GM12878 (cell line): ENCODE measurements around the gene ANKHD1.

ENCODE experiments used
- ASH2L ChIP-seq: fragments of 300-600, 200-600 bp; sonication (generic); IDR thresholded peaks from 2 replicates; pipeline ENCODE4 v1.6.1; 2017; ENCODE audit warnings: low read depth, mild to moderate bottlenecking, borderline replicate concordance
- BACH1 ChIP-seq: fragments of 450-650 bp; IDR thresholded peaks from 2 replicates; pipeline ENCODE4 v1.6.1; 2017; ENCODE audit warnings: mild to moderate bottlenecking, borderline replicate concordance
- CBX5 ChIP-seq: sonication (generic); IDR thresholded peaks from 2 replicates; pipeline ENCODE4 v1.6.1; 2016; ENCODE audit warnings: low read depth, moderate library complexity, mild to moderate bottlenecking, inconsistent platforms
- CTCF ChIP-seq, 3 experiments: IDR thresholded peaks in 2 of 3; conservative IDR thresholded peaks in 1 of 3; 2 replicates each; pipeline ENCODE4 v1.5.1; 2011; ENCODE audit warnings: low read depth in 3 of 3, low read length in 3 of 3, mild to moderate bottlenecking in 3 of 3, control low read depth in 2 of 3, moderate library complexity in 2 of 3, inconsistent platforms in 1 of 3, mixed read lengths in 1 of 3; ENCODE audit not compliant: control insufficient read depth in 2 of 3, insufficient read depth in 1 of 3; ENCODE audit errors: extremely low read depth in 1 of 3
- EP300 ChIP-seq, 2 experiments: fragments of 150-350 bp in 1 of 2; IDR thresholded peaks; 2 replicates each; pipeline ENCODE4 v1.6.1; 2011 to 2012; ENCODE audit warnings: low read depth in 2 of 2, low read length in 2 of 2, borderline replicate concordance in 1 of 2, improper control_type of control experiment in 1 of 2, inconsistent platforms in 1 of 2; ENCODE audit not compliant: control insufficient read depth in 1 of 2
- EZH2 ChIP-seq: IDR thresholded peaks from 2 replicates; pipeline ENCODE4 v1.6.1; 2012; ENCODE audit warnings: low read depth, mild to moderate bottlenecking, control low read depth, inconsistent platforms, low read length, borderline replicate concordance; ENCODE audit not compliant: control insufficient read depth
- FOS ChIP-seq: IDR thresholded peaks from 3 replicates; pipeline ENCODE4 v1.6.1; 2011; ENCODE audit warnings: borderline replicate concordance; ENCODE audit not compliant: insufficient read length; ENCODE audit errors: extremely low read depth
- JUND ChIP-seq: IDR thresholded peaks from 2 replicates; pipeline ENCODE4 v1.6.1; 2012; ENCODE audit warnings: low read depth, mild to moderate bottlenecking, low read length, improper control_type of control experiment, moderate library complexity
- MXI1 ChIP-seq: fragments of 150-350 bp; IDR thresholded peaks from 2 replicates; pipeline ENCODE4 v1.6.1; 2011; ENCODE audit warnings: low read depth, mild to moderate bottlenecking, inconsistent platforms, low read length, improper control_type of control experiment
- NBN ChIP-seq: fragments of 450-650 bp; IDR thresholded peaks from 2 replicates; pipeline ENCODE4 v1.6.1; 2016
- POLR2A ChIP-seq: IDR thresholded peaks from 2 replicates; pipeline ENCODE4 v1.6.1; 2011; ENCODE audit warnings: low read depth, mild to moderate bottlenecking, low read length
- SIN3A ChIP-seq: IDR thresholded peaks from 2 replicates; pipeline ENCODE4 v1.6.1; 2012; ENCODE audit warnings: low read depth, low read length, improper control_type of control experiment
- YY1 ChIP-seq: IDR thresholded peaks from 2 replicates; pipeline ENCODE4 v1.6.1; 2011; ENCODE audit warnings: low read depth, mild to moderate bottlenecking, low read length
- ZNF24 ChIP-seq: fragments of 450-650 bp; IDR thresholded peaks from 2 replicates; pipeline ENCODE4 v1.6.1; 2017; ENCODE audit warnings: antibody characterized with exemption, mild to moderate bottlenecking

GRCh38 chr5:140551872-140552271 is 150.2 kb downstream of the ANKHD1 start:
- TF ChIP-seq POLR2A: no peak
- no peak for TF ChIP-seq ZNF24
- no peak for TF ChIP-seq MXI1
- TF ChIP-seq CTCF (IDR thresholded peaks at IDR 0.05 in 2 of 3, conservative IDR thresholded peaks at IDR 0.05 in 1 of 3; ENCODE audit: control insufficient read depth in 2 of 3, extremely low read depth in 1 of 3, insufficient read depth in 1 of 3, low read depth in 3 of 3, low read length in 3 of 3): no peak
- TF ChIP-seq BACH1: no peak
- TF ChIP-seq SIN3A: no peak
- no peak for TF ChIP-seq FOS
- TF ChIP-seq JUND: no peak
- TF ChIP-seq ASH2L: no peak
- no peak for TF ChIP-seq CBX5
- no peak for TF ChIP-seq EZH2
- no peak for TF ChIP-seq EP300 (IDR thresholded peaks at IDR 0.05; ENCODE audit: borderline replicate concordance in 1 of 2, control insufficient read depth in 1 of 2, low read depth in 2 of 2, low read length in 2 of 2)
- TF ChIP-seq YY1: no peak
- TF ChIP-seq NBN: no peak
